ENCODE measurements around the gene RCL1.

RCL1 gene

DNA sequence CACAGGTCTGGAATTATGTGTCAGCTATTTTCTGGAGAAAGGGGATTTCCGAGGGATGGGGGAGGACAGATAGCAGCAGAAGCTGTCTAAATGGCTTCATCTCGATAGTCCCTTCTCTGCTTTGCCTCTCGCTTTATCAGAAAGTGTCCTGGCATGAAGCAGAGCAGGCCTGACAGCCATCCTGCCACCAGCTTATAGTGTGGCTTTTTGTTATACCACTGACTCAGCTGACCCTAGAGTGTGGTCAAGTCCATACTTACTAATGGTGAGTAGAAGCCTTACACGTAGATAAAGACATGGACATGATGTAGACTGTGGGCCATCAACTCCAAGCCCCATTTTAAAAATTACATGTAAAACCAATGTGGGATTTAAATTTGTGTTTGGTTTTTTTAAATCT is 50.0 kb downstream of the RCL1 start:
- no peak for DNase-seq (ENCODE audit: low read depth)

- no peak for DNase-seq (ENCODE audit: low read depth)
Observed at GRCh38 chr9:4844056-4844838, 51.5 kb downstream of the RCL1 start.

DNA sequence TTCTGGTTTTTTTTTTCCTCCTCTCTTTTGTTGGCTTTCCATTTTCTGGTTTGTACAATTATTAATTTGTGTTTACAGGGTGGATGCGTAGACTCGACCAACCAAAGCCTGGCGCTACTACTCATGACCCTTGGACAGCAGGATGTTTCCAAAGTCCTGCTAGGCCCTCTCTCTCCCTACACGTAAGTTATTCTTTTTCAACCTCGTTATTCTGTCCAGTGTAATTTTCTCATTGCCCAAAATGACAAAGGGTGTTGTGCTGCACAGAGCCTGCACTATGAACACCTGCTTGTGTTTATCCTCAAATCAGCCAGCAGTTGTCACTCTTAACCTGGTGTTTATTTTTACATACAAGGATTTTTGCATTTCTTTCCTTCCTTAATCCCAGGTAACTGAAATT is 56.6 kb downstream of the RCL1 start:
- DNase-seq (ENCODE audit: low read depth), result no peak

DNA sequence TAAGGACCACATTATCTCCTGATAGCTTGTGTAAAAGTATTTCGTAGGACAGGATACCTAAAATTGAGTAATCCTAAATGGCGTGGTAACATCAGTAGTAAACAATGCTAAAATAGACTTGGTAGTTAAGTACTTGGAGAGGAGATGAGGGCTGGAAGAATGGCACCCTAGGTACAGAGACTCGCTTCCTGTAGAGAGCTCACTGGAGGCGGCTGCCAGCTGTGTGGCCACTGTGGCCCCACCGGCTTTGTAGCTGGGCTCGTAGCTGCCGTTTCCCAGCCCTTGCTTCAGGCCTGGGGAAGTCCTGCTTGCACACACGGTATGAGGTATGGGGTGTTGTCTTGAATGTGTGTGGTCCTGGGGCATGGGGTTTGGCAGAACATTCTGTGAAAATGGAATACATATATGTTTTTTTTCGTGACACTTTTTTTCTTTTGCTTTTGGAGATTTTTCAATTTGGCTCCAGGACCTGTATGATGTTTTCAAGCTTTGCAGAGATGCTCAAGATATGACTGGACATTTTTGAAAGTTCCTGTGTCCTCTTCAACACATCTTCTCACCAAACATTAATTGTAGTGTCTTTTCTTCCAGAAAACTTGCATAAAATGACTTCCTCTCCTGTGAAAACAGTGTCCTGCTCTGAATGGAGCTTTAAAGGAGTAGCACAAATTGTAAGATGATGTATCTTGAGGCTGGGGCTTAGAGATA is 58.0 kb downstream of the RCL1 start:
- DNase-seq (ENCODE audit: low read depth), result no peak

GRCh38 chr9:4852419-4852818 is 59.7 kb downstream of the RCL1 start:
- DNase-seq (ENCODE audit: low read depth), result no peak

DNA sequence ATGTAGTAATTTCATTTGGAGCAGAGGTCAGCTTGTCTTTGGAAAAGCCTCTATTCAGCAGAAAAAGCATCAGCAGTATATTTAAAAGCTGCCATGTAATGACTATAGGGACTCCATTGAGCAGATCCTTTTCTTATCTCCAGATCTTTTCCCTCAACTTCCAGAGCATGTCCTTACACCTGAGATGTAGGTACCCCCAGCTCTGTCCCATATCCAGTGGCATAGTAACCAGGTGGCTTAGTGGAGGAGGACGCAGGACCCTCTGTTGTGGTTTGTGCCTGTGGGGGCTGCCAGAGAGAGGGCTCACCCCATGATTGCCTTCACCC is 61.5 kb downstream of the RCL1 start:
- DNase-seq (ENCODE audit: low read depth), result no peak

GRCh38 chr9:4855841-4856240 is 63.1 kb downstream of the RCL1 start:
- no peak for DNase-seq (ENCODE audit: low read depth)

DNA sequence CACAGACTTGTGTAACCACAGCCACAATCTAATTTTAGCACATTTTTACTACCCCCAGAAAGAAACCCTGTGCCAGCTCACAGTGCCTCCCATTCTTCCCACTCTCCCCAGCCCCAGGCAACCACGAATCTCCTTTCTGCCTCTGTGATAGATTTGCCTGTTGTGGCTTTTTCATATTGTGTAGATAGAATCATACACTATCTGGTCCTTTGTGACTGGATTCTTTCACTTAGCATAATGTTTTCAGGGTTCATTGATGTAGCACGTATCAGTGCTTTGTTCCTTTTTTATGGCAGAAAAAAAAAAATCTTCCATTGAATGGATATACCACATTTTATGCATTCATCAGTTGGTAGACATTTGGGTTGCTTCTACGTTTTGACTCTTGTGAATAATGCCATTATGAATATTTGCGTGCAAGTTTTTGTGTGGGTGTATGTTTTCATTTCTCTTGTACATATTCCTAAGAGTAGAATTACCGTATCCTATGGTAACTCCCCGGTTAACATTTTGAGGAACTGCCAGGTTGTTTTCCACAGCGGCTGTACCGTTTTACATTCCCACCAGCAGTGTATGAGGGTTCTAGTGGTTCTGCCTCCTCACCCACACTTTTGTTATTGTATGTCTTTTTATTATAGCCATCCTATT is 64.5 kb downstream of the RCL1 start:
- DNase-seq (ENCODE audit: low read depth), result no peak

GRCh38 chr9:4859035-4859434 is 66.3 kb downstream of the RCL1 start:
- DNase-seq (ENCODE audit: low read depth), result no peak

- DNase-seq (ENCODE audit: low read depth), result no peak
Observed at GRCh38 chr9:4860383-4860782, 67.6 kb downstream of the RCL1 start.

DNA sequence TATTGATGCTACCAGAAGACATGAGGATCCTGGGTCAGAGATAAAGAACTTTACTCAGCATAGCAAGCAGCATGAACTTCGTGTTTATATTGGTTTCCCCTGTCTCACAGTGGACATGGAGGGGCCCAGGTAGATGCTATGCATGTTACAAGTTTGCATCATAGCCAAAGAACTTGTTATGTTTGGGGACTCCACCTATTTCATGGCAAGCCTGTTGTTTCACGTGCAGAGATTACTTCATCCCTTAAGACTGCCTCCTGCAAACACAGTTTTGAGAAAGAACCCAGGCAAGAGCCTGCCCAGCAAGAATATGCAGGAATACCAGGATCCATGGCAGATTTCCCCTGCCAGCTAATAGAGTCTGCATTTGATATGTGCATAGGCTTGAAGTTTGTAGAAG is 68.4 kb downstream of the RCL1 start:
- no peak for DNase-seq (ENCODE audit: low read depth)

GRCh38 chr9:4861736-4862451 is 69.2 kb downstream of the RCL1 start:
- DNase-seq (ENCODE audit: low read depth), result no peak

DNA sequence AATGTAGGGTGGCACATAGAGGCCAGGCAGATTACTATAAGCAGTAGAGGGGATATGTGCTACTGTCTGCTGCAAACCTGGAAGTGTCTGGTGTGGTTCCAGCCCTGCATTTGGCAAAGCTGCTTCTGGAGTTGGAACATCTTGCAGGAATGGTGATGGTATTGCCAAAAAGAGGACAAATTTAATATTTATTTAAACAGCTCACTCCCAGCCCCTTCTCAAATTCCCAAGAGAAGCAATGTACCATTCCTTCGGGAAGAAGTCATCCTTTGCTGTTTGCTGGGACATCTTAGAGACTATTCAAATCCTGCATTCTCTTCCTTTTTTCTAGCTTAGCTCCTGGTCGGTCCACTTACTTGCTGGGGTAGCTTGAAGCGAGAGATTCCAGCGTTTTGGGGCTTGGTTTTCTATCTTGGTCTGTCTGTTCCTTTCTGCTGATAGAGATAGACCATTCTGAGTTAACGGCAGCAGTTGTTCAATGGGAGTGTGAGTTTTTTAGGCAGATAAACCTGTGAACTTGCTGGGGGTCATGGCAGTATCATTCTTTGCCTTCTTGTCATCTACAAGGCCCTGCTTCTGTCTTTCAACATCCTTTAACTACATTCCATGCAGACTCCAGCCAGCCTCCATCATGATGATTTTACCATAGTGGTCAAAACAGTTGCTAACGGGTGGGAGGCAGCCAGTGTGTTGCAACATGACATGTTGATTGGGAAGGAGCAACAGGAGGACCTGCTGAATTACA is 69.9 kb downstream of the RCL1 start:
- peak; percentile 68 for DNase-seq (ENCODE audit: low read depth)

- DNase-seq (ENCODE audit: low read depth), result no peak
Observed at GRCh38 chr9:4864234-4864661, 71.5 kb downstream of the RCL1 start.

- DNase-seq (ENCODE audit: low read depth), result no peak
Observed at GRCh38 chr9:4864698-4865097, 72.0 kb downstream of the RCL1 start.

GRCh38 chr9:4865681-4866080 is 72.9 kb downstream of the RCL1 start:
- DNase-seq (ENCODE audit: low read depth), result no peak

DNA sequence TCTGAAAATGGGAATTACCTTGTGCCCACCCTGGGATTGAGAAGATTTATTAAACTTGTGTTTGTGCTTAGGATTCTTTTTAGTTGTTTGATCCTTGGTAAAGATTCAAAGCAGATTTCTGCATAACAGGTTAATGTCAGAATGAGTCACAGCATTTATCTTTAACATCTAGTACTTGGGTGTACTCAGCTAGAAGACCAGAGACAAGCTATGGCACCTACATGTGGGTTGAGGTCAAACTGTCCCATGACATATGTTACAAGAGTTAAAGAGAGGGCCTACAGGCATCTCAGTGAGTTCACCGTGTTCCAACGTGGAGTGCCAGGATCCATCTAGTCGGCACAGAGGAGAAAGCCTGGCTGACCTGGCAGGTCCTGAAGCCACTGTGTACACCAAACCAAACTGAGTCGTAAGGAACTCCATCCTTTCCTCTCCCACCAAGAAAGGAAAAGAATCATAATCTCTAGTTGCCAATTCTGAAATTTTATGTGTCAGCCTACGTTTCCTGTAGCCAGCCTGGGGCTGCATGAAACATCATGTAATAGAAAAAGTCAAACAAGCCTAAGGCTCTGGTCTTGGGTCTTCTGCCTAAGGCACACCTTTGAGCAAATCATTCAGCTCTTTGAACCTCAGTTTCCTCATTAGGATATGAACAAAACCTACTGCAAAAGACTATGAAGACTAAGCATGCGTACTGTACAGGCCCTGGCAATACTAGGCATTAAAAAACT is 73.7 kb downstream of the RCL1 start:
- DNase-seq (ENCODE audit: low read depth), result no peak

DNA sequence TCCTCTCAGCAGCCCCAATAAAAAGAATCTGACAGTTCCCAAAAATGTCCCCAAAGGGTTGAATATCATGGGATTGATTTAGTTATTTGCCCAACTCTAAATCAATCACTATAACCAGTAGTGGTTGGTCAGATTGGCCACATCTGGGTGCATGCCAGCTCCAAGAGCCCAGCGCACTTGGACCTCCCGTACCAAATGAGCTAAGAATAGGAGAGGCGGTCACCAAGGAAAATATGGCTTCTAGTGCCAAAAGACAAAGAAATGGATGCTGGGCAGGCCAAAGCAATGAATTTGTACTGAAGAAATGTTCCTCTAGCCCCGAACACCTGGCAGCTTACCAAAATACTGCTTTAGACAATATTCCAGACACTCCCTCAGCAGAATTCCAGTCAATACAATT is 80.3 kb downstream of the RCL1 start:
- DNase-seq (ENCODE audit: low read depth), result no peak

DNA sequence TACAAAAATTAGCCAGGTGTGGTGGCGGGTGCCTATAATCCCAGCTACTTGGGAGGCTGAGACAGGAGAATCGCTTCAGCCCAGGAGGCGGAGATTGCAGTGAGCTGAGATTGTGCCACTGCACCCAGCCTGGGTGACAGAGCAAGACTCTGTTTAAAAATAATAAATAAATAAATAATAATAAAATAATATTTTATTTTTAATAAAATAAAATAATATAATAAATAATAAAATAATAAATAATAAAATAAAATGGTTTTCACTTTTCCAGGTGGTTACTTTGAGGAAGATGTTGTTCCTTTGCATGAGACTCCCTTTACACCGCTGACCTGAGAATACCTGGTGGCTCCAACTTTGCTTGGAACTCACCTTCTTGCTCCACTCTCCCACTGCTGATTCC is 82.8 kb downstream of the RCL1 start:
- no peak for DNase-seq (ENCODE audit: low read depth)

DNA sequence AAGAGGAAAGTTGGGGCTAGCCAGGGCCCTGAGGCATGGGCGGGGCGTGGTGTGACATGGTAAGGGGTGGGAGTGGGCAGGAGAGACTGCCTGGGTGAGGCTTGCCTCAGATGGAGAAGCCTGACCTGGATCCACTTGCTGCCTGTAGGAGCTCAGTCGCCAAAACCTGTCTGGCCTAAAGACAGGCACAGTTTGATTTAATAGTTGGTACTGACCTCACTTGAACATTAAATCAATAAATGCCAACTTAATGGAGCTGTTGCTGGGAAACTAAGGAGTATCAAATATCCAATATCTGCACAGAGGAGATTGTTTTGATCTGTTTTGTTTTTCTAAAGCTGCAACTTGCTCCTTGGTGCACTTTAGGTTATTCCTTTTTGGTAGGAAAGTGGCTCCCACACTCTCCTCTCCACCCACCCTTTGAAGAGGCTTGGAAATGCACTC is 86.4 kb downstream of the RCL1 start:
- no peak for DNase-seq (ENCODE audit: low read depth)

DNA sequence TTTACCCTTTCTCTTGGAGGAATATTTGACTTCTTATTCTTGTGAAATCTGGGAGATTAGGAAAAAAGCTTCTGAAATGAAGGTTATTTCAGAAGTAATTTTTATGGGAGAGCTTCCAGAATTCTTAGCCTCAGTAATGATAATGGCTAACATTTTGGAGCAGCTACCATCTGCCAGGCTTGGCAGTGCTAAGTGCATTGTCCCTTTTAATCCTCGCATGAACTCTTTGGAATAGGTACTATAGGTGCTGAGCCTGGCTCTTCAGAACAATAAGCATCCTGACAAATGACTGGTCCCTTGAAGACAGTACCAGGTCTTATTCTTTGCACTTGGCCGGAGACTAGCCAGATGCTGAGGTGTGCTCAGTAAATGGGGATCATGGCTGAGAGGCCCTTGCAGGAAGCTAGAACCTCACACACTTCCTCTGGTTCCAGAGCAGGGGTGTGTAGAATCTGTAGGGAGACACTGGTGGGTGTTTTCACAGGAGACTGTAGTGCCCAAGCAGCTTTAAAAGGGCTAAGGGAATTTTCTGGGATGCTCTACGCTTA is 90.7 kb downstream of the RCL1 start:
- DNase-seq (ENCODE audit: low read depth), result no peak
